HG02943 (cell line): ENCODE data around the gene KRT31.
"Not testable (repeated sequence)": the region's sequence is repeated elsewhere in the genome, so short reads cannot be mapped to it uniquely, and the experiment has no call there.

Source experiments
- ATAC-seq: cut with Tn5 transposase; IDR thresholded peaks from one replicate; pipeline ENCODE4 v1.9.1; 2021; ENCODE audit warnings: mild to moderate bottlenecking, low read depth, moderate library complexity; ENCODE audit not compliant: unreplicated experiment

KRT31 gene

GRCh38 chr17:41347869-41348760 lies 49.3 kb downstream of the KRT31 start:
- no peak for ATAC-seq

GRCh38 chr17:41346421-41346820 lies 51.0 kb downstream of the KRT31 start:
- not testable (repeated sequence) for ATAC-seq

GRCh38 chr17:41345992-41346391 lies 51.4 kb downstream of the KRT31 start:
- no peak for ATAC-seq
